Activated CD4-positive, alpha-beta T cell treated with anti-CD3 and anti-CD28 coated beads, Interleukin-2, amount 50 U/mL, for 16 hours (primary cell): Measurements from ENCODE around the gene DHX8.

Source experiments
- DNase-seq: peaks from one replicate; pipeline ENCODE4 v3.0.0-alpha.2; 2020

The DHX8 gene

DNA sequence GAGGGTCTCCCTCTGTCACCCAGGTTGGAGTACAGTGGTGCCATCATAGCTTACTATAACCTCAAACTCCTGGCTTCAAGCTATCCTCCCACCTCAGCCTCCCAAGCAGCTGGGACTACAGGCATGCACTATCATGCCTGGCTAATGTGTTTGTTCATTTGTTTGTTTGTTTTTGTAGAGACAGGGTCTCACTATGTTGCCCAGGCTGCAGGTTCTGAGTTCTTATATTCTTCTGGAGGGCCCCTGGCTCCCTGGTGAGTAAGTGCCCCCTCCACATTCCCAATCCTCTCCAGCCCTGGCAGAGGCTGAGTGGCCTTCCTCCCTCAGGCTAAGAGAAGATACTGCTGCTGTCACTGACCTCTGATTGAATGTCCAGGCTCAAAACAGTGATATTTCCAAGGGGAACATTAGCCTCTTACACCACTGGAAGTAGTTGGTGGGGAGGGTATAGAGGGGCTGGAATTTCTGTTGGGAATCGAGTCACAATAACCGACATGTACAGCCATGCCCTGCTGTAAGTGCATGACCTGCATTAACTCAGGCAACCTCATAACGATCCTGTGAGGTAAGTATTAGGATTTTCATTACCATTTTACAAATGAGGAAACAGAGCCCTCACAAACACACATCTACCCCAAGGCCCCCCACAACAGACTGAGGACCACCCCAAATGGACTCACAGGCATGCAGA is 65.1 kb downstream of the DHX8 start:
- DNase-seq: no peak

DNA sequence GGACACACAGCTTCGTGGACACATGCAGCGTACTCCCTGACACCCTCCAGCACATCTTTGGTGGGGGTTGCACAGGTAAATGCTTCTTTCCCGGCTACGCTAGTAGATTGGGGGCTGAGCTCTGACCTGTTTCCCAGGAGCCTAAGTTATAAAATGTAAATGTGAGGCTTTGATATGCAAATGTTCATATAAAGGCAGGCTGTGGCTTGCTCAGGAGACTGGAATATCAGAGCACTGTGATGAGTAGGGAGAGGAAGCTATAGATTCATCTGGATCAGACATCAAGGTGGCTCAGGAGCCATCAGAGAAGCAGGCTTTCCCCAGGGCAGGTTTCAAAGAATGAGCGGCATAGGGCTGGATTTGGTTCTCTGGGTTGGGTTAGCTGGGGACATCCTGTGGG is 65.7 kb downstream of the DHX8 start:
- DNase-seq: no peak

- DNase-seq: no peak
These were observed 67.0 kb downstream of the DHX8 start for GRCh38 chr17:43550754-43551153.

DNA sequence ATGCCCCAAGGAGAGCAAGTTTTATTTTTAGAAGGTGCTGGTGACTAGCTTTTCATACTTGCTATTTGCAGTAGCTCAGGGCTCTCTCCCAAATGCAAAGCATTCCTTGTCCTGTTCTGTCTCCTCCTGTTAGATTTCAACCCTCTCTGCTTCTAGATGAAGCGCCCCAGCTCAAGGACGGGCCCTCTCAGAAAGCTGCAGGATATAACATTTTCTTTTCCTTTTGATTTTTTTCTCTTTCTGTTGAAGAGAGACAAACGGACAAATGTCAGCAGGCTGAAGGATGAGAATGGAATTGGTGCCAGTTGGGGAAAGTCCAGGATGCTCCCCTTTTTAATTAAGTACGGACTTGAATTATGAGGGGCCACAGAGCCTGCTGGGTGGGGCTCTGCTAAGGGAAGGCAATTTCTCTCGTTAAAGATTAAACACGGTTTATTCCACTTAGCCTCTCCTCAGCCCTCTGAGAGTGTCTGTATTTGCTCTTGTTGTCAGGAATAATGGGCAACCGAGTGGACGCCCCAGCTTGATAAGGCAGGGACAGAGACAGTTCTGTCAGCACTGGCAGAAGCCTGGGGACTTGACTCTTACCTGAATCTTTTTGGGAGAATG is 68.6 kb downstream of the DHX8 start:
- no peak for DNase-seq

- no peak for DNase-seq
These were observed 69.8 kb downstream of the DHX8 start for GRCh38 chr17:43553573-43553972.

- no peak for DNase-seq
These were observed 71.1 kb downstream of the DHX8 start for GRCh38 chr17:43554857-43555256.

DNA sequence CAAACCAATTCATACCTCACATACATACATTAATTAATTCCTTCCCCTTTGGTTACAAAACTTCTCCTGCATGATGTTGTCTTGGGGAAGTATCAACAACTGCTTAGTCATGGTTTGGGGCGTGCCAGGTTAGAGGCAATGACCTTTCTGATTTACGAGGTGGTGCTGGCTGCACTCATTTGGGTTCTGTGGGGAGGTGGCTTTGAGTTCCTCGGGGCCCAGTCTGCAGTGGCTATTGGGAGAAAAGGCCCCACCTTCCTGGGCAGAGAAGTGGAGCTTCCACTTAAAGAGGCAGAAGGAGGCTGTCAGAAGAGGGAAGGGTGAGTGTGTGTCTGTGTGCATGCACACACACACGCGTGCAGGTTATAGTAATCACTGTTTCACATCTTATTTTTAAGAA is 72.5 kb downstream of the DHX8 start:
- peak; percentile 21 for DNase-seq

- no peak for DNase-seq
These were observed 75.0 kb downstream of the DHX8 start for GRCh38 chr17:43558805-43559160.

DNA sequence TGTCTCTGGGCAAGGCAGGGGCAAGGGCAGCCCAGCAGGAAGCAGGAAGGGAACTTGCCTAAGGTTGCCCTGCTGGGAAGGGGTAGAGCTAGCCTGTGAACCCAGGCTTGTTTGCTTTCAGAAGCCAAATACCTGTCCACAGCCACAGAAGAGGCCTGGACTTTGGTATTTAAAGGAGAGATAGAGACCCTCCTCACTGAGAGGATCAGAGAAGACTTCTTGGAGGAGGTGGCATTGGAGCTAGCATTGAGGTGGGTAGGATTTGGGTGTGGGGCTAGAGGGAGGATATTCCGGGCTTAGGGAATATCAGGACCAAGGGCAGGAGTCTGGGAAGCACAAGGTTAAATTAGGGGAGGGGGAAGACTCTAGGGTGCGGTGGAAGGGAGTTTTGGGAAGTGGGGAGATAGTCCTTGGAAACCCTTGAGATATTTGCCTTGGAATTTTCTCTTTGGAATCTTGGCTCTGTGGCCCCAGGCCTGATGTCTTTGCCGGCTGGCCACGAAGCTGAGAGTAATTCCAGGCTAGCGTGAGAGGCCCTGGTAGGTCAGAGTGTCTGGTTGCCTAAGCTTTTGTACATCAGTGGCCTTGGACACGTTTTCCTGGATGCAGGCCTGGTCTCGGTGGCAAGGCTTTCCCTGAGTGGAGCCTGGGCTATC is 75.5 kb downstream of the DHX8 start:
- no peak for DNase-seq

DNA sequence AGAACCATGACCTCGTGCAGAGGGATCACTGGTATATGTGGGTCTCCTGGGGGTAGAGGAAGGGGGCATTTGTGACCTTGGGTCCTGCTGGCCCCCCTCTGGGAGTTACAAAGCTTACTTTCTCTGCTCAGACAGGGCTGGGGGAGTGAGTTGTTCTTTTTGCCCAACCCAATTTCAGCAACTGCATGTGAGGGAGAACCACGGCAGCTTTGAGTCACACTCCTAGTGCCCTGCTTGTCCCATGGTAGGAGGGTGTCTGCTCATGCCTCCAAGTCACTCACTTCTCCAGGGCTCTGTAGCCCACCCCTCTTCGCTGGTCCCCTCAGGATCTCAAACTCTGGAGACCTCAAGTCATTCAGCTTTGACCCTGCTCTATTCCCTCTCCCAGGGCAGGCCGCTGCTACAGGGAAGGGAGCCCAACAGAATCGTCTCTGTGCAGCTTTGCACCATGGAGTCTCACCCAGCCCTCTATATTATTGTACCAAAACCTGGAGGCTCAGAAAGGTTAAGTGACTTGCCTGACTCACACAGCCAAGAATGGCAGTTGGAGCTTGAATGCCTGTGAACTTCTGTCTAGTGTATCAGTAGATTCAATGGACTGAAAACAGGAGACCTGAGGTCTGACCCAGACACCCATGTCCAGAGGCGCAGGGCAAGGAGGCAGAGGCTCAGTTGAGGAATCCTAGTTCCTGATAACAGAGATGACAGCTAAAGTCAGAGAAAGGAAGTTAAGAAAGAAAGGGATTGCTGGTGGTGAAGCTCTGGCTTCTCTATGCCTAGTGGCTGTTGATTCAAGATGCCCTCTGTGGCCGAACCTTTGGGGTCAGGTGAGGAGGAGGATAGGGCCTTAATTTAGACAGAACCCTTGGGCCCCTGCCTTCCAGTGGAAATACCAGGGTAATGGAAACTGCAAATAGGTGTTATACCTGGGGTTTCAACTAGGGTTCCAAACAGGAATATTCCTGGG is 77.0 kb downstream of the DHX8 start:
- DNase-seq: no peak

DNA sequence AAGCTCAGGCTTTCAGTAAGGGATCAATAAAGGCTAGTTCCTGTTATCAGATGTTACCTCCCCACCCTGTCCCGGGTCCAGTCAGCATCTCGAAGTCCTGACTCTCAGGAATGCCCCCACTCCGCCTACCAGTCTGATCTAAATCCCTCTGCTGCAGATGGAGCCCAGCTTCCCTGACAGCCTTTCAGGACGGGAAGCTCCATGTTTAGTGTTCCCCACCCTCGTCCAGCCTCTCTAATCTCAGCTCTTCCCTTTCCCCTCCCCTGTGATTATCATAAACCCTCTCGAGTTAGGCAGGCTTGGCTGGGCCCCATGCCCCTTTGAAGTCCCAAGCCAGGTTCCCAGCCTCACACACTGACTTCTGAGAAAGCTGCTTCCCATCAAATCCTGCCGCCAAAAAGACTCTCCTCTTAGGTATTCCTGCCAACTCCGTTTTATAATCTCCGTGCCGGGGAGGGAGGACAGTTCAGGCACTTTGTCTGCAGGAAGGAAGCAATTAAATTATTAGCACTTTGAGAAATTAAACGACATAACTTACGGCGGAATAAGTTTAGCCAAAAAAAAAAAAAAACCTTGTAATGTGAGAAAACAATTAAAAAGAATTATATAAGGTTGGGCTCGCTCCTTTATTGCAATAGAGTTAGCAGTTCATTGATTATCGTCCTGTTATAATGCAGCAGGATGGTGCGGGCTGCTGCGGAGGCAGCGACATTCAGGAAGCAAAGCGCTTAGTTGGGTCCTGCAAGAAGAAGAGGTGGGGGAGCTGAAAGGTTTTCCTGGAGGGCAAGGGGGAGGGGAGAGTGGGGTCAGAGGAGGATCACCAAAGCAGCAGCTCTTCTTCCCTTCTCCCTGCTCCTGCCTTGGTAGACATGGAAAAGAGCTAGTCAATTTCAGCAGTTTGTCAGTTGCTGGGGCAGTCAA is 79.2 kb downstream of the DHX8 start:
- DNase-seq: no peak

DNA sequence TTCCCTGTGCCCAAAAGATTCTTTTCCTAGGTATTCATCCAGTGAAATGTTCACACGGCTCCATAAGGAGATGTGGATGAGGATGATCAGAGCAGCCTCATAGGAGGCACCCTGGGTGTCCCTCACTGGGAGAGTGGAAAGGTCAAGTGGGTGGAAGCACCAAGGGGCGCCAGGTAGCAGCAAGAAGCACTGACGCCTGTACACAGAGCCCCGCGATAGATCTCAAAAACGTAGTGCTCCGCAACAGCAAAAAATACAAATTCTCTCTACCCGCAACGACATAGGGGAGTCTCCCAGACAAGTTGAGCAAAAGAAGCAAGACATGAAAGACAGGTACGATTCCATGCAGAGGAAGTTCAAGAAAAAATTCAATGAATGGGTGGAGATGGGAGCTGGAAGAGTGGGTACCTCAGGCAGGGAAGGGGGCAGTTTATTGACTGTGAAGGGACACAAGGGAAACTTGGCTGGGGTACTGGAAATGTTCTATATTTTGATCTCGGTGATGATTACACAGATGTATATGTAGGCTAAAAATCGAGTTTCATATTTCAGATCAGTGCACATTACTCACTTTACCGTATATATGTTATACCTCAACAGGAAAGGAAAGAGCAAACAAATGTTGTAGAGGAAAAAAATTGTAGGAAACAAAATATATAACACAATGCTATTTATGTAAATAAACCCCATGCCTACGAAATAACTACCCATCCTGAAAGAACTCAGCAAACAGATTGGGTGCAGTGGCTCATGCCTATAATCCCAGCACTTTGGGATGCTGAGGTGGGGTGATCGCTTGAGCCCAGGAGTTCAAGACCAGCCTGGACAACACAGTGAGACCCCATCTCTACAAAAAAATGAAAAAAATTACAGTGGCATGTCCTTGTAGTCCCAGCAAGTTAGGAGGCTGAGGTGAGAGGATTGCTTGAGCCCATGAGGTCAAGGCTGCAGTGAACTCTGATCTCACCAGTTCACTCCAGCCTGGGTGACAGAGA is 80.1 kb downstream of the DHX8 start:
- no peak for DNase-seq

DNA sequence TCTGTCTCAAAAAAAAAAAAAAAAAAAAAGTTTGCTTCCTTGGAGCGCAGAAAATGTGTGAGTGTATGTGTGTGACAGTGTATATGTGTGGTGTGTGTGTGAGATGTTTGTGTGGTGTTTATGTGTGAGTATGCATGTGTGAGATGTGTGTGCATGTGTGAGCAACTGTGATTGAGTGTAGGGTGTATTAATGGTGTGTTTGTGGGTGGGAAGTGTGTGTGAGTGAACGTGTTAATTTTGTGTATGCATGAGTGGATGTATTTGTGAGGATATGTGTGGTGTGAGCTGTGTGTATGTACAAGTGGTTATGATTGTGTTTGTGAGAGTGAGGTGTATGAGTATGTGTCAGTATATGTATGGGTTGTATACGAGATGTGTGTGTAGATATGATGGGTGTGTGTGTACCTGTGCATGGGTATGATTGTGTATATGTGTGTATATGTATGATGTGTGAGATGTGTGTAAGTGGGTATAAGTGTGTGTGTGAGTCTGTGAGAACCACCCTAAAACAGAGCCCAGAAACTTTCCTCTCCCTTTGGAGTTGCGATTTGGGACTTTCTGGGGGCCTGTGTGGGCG is 84.8 kb downstream of the DHX8 start:
- DNase-seq: no peak

DNA sequence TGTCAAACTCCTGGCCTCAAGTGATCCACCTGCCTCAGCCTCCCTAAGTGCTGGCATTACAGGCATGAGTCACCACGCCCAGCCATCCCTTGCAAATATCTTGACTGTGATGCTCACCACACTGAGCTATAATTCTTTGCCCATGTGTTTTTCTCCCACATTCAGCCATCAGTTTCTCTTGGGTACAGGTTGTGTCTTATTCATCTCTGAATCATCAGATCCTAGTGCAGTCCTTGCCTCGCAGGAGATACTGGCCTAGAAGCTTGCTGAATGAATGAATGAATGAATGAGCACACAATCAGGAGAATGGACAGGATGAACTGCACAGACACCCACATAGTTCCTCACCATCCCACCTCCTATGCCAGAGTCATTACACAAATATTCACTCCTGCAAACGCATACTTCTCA is 86.7 kb downstream of the DHX8 start:
- DNase-seq: no peak

GRCh38 chr17:43572368-43572980 is 88.7 kb downstream of the DHX8 start:
- DNase-seq: no peak

DNA sequence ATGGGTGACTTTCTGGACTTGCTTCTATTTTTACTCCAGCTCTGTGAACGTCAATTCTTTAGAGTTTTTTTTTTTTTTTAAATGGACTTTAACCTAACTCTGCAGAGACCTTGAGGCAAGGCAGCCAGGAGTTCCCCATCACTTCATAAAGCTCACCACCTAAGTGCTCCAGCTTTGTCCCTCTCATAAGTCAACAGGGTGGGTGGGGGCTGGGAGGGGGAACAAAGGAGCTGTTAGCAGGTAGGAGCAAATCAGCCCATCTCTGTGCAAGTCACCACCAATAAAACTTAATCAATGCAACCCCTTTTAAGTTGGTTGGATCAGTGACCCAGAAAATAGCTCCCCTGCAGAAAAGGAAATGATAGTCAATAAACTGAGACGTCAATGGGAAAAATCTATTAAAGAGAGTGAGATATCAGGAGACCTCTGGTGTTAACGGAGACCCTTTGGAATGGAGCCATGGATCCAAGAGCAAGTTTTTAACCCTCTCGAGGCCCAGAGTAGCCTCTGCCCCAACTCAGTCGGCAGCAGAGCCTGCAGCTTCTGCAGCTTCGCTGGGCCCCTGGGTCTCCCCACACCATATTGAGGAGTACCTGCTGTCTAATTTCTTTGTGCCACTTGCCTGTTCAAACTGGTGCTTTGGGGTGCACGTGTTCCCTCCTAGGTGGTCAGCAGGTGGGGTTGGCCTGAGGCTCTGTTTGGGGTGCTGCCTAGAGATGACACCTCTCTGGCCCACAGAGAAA is 90.0 kb downstream of the DHX8 start:
- DNase-seq: no peak

- no peak for DNase-seq
These were observed 90.6 kb downstream of the DHX8 start for GRCh38 chr17:43574348-43574747.

GRCh38 chr17:43574896-43575525 is 91.2 kb downstream of the DHX8 start:
- no peak for DNase-seq
